HepG2 (cell line): ENCODE data around the gene ZNF101. TPM values are rescaled to one million over a fixed set of nuclear protein-coding genes. Genes with fewer than 3 reads are reported as not detected.

Source experiments
- FOXP1 ChIP-seq, 2 experiments: fragments of 450-650 bp in 1 of 2; IDR thresholded peaks; 2 replicates each; pipeline ENCODE4 v1.6.1; 2017 to 2018; ENCODE audit warnings: antibody characterized with exemption in 1 of 2
- HHEX ChIP-seq: IDR thresholded peaks from 2 replicates; pipeline ENCODE4 v1.6.1; 2016; ENCODE audit warnings: control low read depth
- HNRNPL ChIP-seq: fragments of 200-400 bp; formaldehyde crosslinking; IDR thresholded peaks from 2 replicates; pipeline ENCODE4 v1.6.1; 2017; ENCODE audit warnings: mild to moderate bottlenecking, low read depth, low read length
- KLF9 ChIP-seq: IDR thresholded peaks from 2 replicates; pipeline ENCODE4 v1.6.1; 2016; ENCODE audit warnings: low read depth
- MBNL3 ChIP-seq: fragments of 250-450 bp; sonication (Bioruptor Pico); conservative IDR thresholded peaks from 2 replicates; pipeline ENCODE4 v1.8.0; 2022; ENCODE audit warnings: mild to moderate bottlenecking, inconsistent platforms
- PAWR ChIP-seq: sonication (generic); formaldehyde crosslinking; IDR thresholded peaks from 2 replicates; pipeline ENCODE4 v1.4.0; 2020; ENCODE audit warnings: missing genetic modification reagents, mild to moderate bottlenecking, borderline replicate concordance
- RFX5 ChIP-seq: IDR thresholded peaks from 2 replicates; pipeline ENCODE4 v1.6.1; 2011; ENCODE audit warnings: low read depth, low read length, improper control_type of control experiment
- TBX3 ChIP-seq: fragments of 450-650 bp; IDR thresholded peaks from 2 replicates; pipeline ENCODE4 v1.6.1; 2017; ENCODE audit warnings: antibody characterized with exemption, mild to moderate bottlenecking, inconsistent platforms, borderline replicate concordance
- TFE3 ChIP-seq: IDR thresholded peaks from 2 replicates; pipeline ENCODE4 v1.6.1; 2016
- TOPORS ChIP-seq: sonication (generic); formaldehyde crosslinking; IDR thresholded peaks from 2 replicates; pipeline ENCODE4 v1.8.0; 2023; ENCODE audit warnings: mild to moderate bottlenecking, missing genetic modification reagents
- ZBTB33 ChIP-seq: sonication (generic); formaldehyde crosslinking; IDR thresholded peaks from 2 replicates; pipeline ENCODE4 v1.4.0; 2020; ENCODE audit warnings: missing genetic modification reagents
- ZFP91 ChIP-seq: sonication (generic); formaldehyde crosslinking; IDR thresholded peaks from 2 replicates; pipeline ENCODE4 v1.9.0; 2022; ENCODE audit warnings: missing genetic modification reagents, mild to moderate bottlenecking, borderline replicate concordance
- ZHX2 ChIP-seq, 2 experiments: sonication (generic) in 1 of 2; formaldehyde crosslinking in 1 of 2; IDR thresholded peaks; 2 replicates each; pipeline versions ENCODE4 v1.6.1 to v1.9.0; 2014 to 2022; ENCODE audit warnings: antibody characterized with exemption in 1 of 2, borderline replicate concordance in 1 of 2, inconsistent platforms in 1 of 2, low read depth in 1 of 2, missing genetic modification reagents in 1 of 2
- ZNF276 ChIP-seq: sonication (generic); formaldehyde crosslinking; IDR thresholded peaks from 2 replicates; pipeline ENCODE4 v1.4.0; 2020; ENCODE audit warnings: mild to moderate bottlenecking, low read depth, missing genetic modification reagents
- ZNF7 ChIP-seq: IDR thresholded peaks from 2 replicates; pipeline ENCODE4 v1.6.1; 2016; ENCODE audit warnings: missing biosample characterization, missing genetic modification reagents
- polyA plus RNA-seq, 8 experiments: library from polyadenylated mRNA; depleted of rRNA in 3 of 8; stranded (reverse) in 7 of 8; unstranded in 1 of 8; fragments of >200 nt; fragmentation: Illumina TruSeq in 4 of 8; extraction: Trizol in 4 of 8; gene quantifications; 2 replicates each; pipeline versions ENCODE4 v1.2.1 to v1.2.3, GENCODE V29; 2011 to 2016; ENCODE audit warnings: low read depth in 4 of 8, missing spikeins in 1 of 8, mixed read lengths in 1 of 8; ENCODE audit not compliant: insufficient read depth in 1 of 8
- total RNA-seq, 5 experiments: library from RNA; depleted of rRNA; stranded (reverse); fragments of >200 nt; fragmentation: Illumina TruSeq; extraction: Trizol; gene quantifications; 2 replicates each; pipeline ENCODE4 v1.2.3, GENCODE V29; 2016; ENCODE audit warnings: low read depth in 1 of 5

Gene ZNF101
- total and polyA plus RNA-seq, 2 of the 13 experiments (the other 11 are each of a cell fraction or from before 2014, with no cell fraction given): 12.9 to 28.9 TPM

GRCh38 chr19:19668230-19669012, at the start of gene ZNF101 (continued):
- no peak for TF ChIP-seq ZHX2 (IDR thresholded peaks at IDR 0.05; ENCODE audit: low read depth)
- no peak for TF ChIP-seq ZHX2 (CRISPR knock-in tag; IDR thresholded peaks at IDR 0.05; ENCODE audit: borderline replicate concordance)
- TF ChIP-seq ZNF276 (CRISPR knock-in tag): no peak
- TF ChIP-seq HNRNPL: no peak
- peak; percentile 82 for TF ChIP-seq ZFP91 (CRISPR knock-in tag)
- TF ChIP-seq TBX3: peak; percentile 59; the same call in 1 of the 2 replicates
- no peak for TF ChIP-seq RFX5
- TF ChIP-seq PAWR (CRISPR knock-in tag): no peak
- TF ChIP-seq FOXP1 (IDR thresholded peaks at IDR 0.05): no peak
- TF ChIP-seq FOXP1 (CRISPR knock-in tag; IDR thresholded peaks at IDR 0.05): peak; percentile 50; the same call in 1 of the 2 replicates
- TF ChIP-seq KLF9: no peak
- no peak for TF ChIP-seq ZNF7 (CRISPR knock-in tag)
- TF ChIP-seq MBNL3 (CRISPR knock-in tag): no peak
- TF ChIP-seq ZBTB33: peak; percentile 26; the same call in 1 of the 2 replicates
- TF ChIP-seq HHEX: no peak
- peak; percentile 43; the same call in 1 of the 2 replicates for TF ChIP-seq TOPORS
- TF ChIP-seq TFE3 (CRISPR knock-in tag): peak; percentile 59; the same call in 1 of the 2 replicates
